Endodermal cell (in vitro differentiated cells): ENCODE data around the gene SMURF2. TPM values are rescaled to one million over a fixed set of nuclear protein-coding genes. Genes with fewer than 3 reads are reported as not detected.

Experiments
- DNase-seq: peaks from one replicate; pipeline ENCODE4 v3.0.0-alpha.2; 2017
- H3K27ac ChIP-seq: 2 replicates; pipeline ENCODE4 v1.5.1; 2013; ENCODE audit warnings: mild to moderate bottlenecking, low read depth, low read length, moderate library complexity
- H3K27me3 ChIP-seq: 2 replicates; pipeline ENCODE4 v1.6.1; 2013; ENCODE audit warnings: mild to moderate bottlenecking, low read length, moderate library complexity; ENCODE audit not compliant: insufficient read depth, control insufficient read depth, poor library complexity, severe bottlenecking
- H3K36me3 ChIP-seq: 2 replicates; pipeline ENCODE4 v1.7.0; 2013; ENCODE audit warnings: mild to moderate bottlenecking, low read length, moderate library complexity; ENCODE audit not compliant: control insufficient read depth, insufficient read depth
- H3K4me1 ChIP-seq: one replicate; pipeline ENCODE4 v1.7.0; 2013; ENCODE audit warnings: low read length; ENCODE audit not compliant: control insufficient read depth, insufficient read depth
- H3K4me3 ChIP-seq: 2 replicates; pipeline ENCODE4 v1.5.1; 2013; ENCODE audit warnings: mild to moderate bottlenecking, low read length, moderate library complexity
- H3K9ac ChIP-seq: 2 replicates; pipeline ENCODE4 v1.6.1; 2013; ENCODE audit warnings: mild to moderate bottlenecking, low read length, moderate library complexity; ENCODE audit not compliant: poor library complexity, severe bottlenecking; ENCODE audit errors: extremely low read depth
- H3K9me3 ChIP-seq: 2 replicates; pipeline ENCODE4 v1.6.1; 2013; ENCODE audit warnings: mild to moderate bottlenecking, low read length, moderate library complexity; ENCODE audit not compliant: control insufficient read depth
- H3K27ac Mint-ChIP-seq: 2 replicates; pipeline ENCODE4 v1.8.0; 2020; ENCODE audit warnings: mixed read lengths
- H3K27me3 Mint-ChIP-seq: 2 replicates; pipeline ENCODE4 v1.8.0; 2021; ENCODE audit warnings: mild to moderate bottlenecking, mixed read lengths; ENCODE audit not compliant: insufficient read depth
- H3K36me3 Mint-ChIP-seq: 2 replicates; pipeline ENCODE4 v1.8.0; 2020; ENCODE audit warnings: low read depth, mixed read lengths
- H3K4me1 Mint-ChIP-seq: 2 replicates; pipeline ENCODE4 v1.8.0; 2020; ENCODE audit warnings: mixed read lengths
- H3K4me3 Mint-ChIP-seq: 2 replicates; pipeline ENCODE4 v1.8.0; 2020; ENCODE audit warnings: mild to moderate bottlenecking, moderate library complexity, mixed read lengths
- H3K9me3 Mint-ChIP-seq: 2 replicates; pipeline ENCODE4 v1.8.0; 2020; ENCODE audit warnings: mild to moderate bottlenecking, mixed read lengths
- WGBS, 2 experiments: methylation state at CpG; one replicate each; pipeline versions ENCODE4 v1.1.5 to v1.1.7; 2013; ENCODE audit warnings: missing lambda C conversion rate in 2 of 2, mixed read lengths in 1 of 2; ENCODE audit not compliant: insufficient coverage in 1 of 2, insufficient read length in 1 of 2; 5-methylcytosine and 5-hydroxymethylcytosine counted together
- total RNA-seq, 2 donors: library from RNA; stranded (reverse); fragmentation: NEBNext Ultra II Directional in 1 of 2; extraction: Animal tissue kit (Norgen Biotek cat#: 25700) in 1 of 2; gene quantifications; 2 replicates in 1 of 2; 3 replicates in 1 of 2; pipeline ENCODE4 v1.2.1, GENCODE V29; 2021
- TF ChIP-seq, protein P1 (sequence below): fragments of 200-600 bp; sonication (generic); conservative IDR thresholded peaks from 2 replicates; pipeline ENCODE4 v1.5.0; 2021; ENCODE audit warnings: antibody characterized with exemption, mild to moderate bottlenecking

The SMURF2 gene
- total RNA-seq, 2 donors from 2014 or later = 33.6 to 34.1 TPM

DNA sequence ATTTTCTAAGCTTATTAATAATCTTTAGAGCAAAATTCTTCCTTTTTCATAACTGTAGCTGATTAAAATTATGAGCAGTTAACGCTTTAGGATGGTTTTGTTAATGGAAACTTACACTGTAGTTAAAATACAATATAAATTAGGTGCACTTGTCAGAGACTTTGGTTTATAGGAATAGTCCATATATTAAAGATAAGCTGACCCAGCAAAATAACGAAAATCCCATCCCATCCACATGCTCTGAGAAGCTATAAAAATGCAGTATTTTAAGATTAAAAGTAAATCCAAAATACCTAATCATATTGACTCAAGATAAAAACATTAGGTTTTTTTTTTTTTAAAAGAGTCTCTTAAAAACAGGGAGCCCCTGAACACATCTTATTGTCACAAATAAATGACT lies 117.4 kb downstream of the SMURF2 start:
- peaks cover 11% of the 10 kb centered on the region for H3K4me1 Mint-ChIP-seq
- Histone ChIP-seq H3K9ac (no peak overlapping the region), H3K4me1 (no peaks in the 10 kb centered on the region), H3K4me3 (no peak overlapping the region), H3K27me3 (no peaks in the 10 kb centered on the region), H3K36me3 (peaks cover 44% of the 10 kb centered on the region), H3K27ac (no peak overlapping the region), H3K9me3 (no peaks in the 10 kb centered on the region)
- no peak overlapping the region for H3K27ac Mint-ChIP-seq
- no CpG with 5 or more reads among the region's 2 CpGs for WGBS, 2 experiments
- H3K27me3 Mint-ChIP-seq = no peaks in the 10 kb centered on the region
- TF ChIP-seq, protein P1, sequence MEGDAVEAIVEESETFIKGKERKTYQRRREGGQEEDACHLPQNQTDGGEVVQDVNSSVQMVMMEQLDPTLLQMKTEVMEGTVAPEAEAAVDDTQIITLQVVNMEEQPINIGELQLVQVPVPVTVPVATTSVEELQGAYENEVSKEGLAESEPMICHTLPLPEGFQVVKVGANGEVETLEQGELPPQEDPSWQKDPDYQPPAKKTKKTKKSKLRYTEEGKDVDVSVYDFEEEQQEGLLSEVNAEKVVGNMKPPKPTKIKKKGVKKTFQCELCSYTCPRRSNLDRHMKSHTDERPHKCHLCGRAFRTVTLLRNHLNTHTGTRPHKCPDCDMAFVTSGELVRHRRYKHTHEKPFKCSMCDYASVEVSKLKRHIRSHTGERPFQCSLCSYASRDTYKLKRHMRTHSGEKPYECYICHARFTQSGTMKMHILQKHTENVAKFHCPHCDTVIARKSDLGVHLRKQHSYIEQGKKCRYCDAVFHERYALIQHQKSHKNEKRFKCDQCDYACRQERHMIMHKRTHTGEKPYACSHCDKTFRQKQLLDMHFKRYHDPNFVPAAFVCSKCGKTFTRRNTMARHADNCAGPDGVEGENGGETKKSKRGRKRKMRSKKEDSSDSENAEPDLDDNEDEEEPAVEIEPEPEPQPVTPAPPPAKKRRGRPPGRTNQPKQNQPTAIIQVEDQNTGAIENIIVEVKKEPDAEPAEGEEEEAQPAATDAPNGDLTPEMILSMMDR = no peak
- peaks cover 26% of the 10 kb centered on the region for H3K36me3 Mint-ChIP-seq
- DNase-seq = no peak
- H3K9me3 Mint-ChIP-seq = no peaks in the 10 kb centered on the region
- H3K4me3 Mint-ChIP-seq = no peak overlapping the region

GRCh38 chr17:64540118-64540776 lies 121.9 kb downstream of the SMURF2 start:
- peaks cover 43% of the 10 kb centered on the region for H3K36me3 Mint-ChIP-seq

GRCh38 chr17:64538508-64539130 lies 123.5 kb downstream of the SMURF2 start:
- Mint-ChIP-seq H3K4me1 (no peaks in the 10 kb centered on the region), H3K4me3 (no peak overlapping the region), H3K36me3 (peaks cover 51% of the 10 kb centered on the region), H3K27ac (peak overlapping the region; percentile 3), H3K27me3 (no peaks in the 10 kb centered on the region), H3K9me3 (no peaks in the 10 kb centered on the region)
- Histone ChIP-seq H3K9me3 (no peaks in the 10 kb centered on the region), H3K9ac (no peak overlapping the region), H3K27me3 (no peaks in the 10 kb centered on the region), H3K27ac (no peak overlapping the region), H3K4me3 (no peak overlapping the region), H3K4me1 (no peaks in the 10 kb centered on the region), H3K36me3 (peaks cover 81% of the 10 kb centered on the region)
- WGBS, 2 experiments = 95% methylated on average over 5 to 7 of the region's 7 CpGs
- DNase-seq = no peak
- TF ChIP-seq, protein P1 = no peak

More at GRCh38 chr17:64540118-64540776, 121.9 kb downstream of the SMURF2 start:
- Histone ChIP-seq H3K27ac (no peak overlapping the region), H3K4me3 (no peak overlapping the region), H3K4me1 (no peaks in the 10 kb centered on the region), H3K27me3 (no peaks in the 10 kb centered on the region), H3K36me3 (peaks cover 81% of the 10 kb centered on the region), H3K9ac (no peak overlapping the region), H3K9me3 (no peaks in the 10 kb centered on the region)
- no peak overlapping the region for H3K4me3 Mint-ChIP-seq
- DNase-seq = no peak
- no peaks in the 10 kb centered on the region for H3K27me3 Mint-ChIP-seq
- no peak overlapping the region for H3K27ac Mint-ChIP-seq
- no peaks in the 10 kb centered on the region for H3K4me1 Mint-ChIP-seq
- H3K9me3 Mint-ChIP-seq = no peaks in the 10 kb centered on the region
- 94 to 100% methylated on average over 1 to 4 of the region's 5 CpGs for WGBS, 2 experiments
- TF ChIP-seq, protein P1 = no peak
